Measurements from ENCODE around the gene RABGAP1L.
A peak's percentile ranks its signal among the peaks of the same experiment; 100 is the strongest.
"Not testable (repeated sequence)": the region's sequence is repeated elsewhere in the genome, so short reads cannot be mapped to it uniquely, and the experiment has no call there.

RABGAP1L gene

DNA sequence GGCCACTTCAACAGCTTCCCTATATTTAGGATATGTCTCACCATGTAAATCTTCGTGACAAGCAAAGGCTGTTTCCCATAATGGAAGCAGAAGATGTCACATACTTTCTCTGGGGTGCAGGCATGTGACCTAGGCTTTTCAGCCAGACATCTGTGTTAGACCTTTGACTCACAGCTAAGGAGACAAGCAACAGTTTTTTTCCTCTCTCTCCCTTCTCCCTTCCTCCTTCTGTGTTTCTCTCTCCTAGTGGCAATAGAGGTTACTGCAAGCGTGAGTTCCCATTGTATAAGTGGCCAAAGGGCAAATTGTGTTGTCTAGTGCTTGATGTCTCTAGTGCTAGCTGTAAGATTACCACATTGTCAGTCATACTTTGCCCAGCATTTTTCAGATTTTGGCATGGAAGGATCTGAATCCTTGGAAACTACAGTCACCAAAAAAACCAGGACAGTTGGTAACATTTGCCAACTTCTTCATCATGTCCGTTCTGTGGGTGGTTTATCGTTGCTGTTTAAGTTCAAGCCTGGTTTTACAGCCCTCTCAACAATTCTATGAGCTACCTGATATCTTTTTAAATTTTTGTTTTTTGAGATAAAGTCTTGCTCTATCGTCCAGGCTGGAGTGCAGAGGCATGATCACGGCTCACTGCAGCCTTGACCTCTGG is 44.4 kb upstream of the RABGAP1L start:
- Histone ChIP-seq H2AK5ac (ENCODE audit: low read length) (no peak overlapping the region), H3K27ac (ENCODE audit: low read depth, low read length) (no peak overlapping the region), H3K9me3 (ENCODE audit: insufficient read depth, low read depth, low read length) (no peaks in the 10 kb centered on the region), H3K4ac (ENCODE audit: low read depth, low read length) (no peak overlapping the region), H3K18ac (ENCODE audit: low read length) (no peak overlapping the region), H3K4me3 (ENCODE audit: low read depth, low read length) (no peak overlapping the region), H2BK12ac (ENCODE audit: low read length) (no peak overlapping the region), H4K8ac (ENCODE audit: low read depth, low read length) (no peak overlapping the region), H2AFZ (ENCODE audit: insufficient read depth, low read length, poor library complexity) (no peak overlapping the region), H3K23ac (ENCODE audit: low read length) (no peak overlapping the region), H3K4me2 (ENCODE audit: low read length) (no peak overlapping the region), H3K79me1 (ENCODE audit: low read length) (no peaks in the 10 kb centered on the region), H3K27me3 (ENCODE audit: insufficient read depth, low read length) (no peaks in the 10 kb centered on the region), H3K4me1 (ENCODE audit: control insufficient read depth in 1 of 2, insufficient read depth in 2 of 2, low read length in 2 of 2) (peaks cover 0 to 2% of the 10 kb centered on the region in 2 experiments), H3K36me3 (ENCODE audit: control insufficient read depth in 1 of 2, insufficient read depth in 2 of 2, low read length in 2 of 2) (no peaks in the 10 kb centered on the region), H4K12ac (ENCODE audit: low read depth, low read length) (no peak overlapping the region), H2BK5ac (ENCODE audit: low read depth, low read length, poor library complexity) (no peak overlapping the region), H2BK120ac (ENCODE audit: insufficient read depth, low read length, poor library complexity) (no peak overlapping the region), H3K79me2 (ENCODE audit: control insufficient read depth, insufficient read depth, low read length, poor library complexity) (no peaks in the 10 kb centered on the region), H4K91ac (ENCODE audit: low read depth, low read length) (no peak overlapping the region), H3K9ac (ENCODE audit: low read length) (no peak overlapping the region), H3K14ac (ENCODE audit: low read length) (no peak overlapping the region)
- peak; percentile 73 to 95 for DNase-seq
- no CpG with 5 or more reads among the region's 6 CpGs for WGBS (ENCODE audit: extremely low coverage, insufficient coverage, insufficient read length)

GRCh38 chr1:174116042-174116441 is 43.3 kb upstream of the RABGAP1L start:
- no peaks in the 10 kb centered on the region for H3K36me3 ChIP-seq (ENCODE audit: control insufficient read depth in 1 of 2, insufficient read depth in 2 of 2, low read length in 2 of 2)
- H3K9ac ChIP-seq (ENCODE audit: low read length): no peak overlapping the region
- H3K4me2 ChIP-seq (ENCODE audit: low read length): no peak overlapping the region
- no peak overlapping the region for H2BK12ac ChIP-seq (ENCODE audit: low read length)
- no peak overlapping the region for H3K27ac ChIP-seq (ENCODE audit: low read depth, low read length)
- H4K8ac ChIP-seq (ENCODE audit: low read depth, low read length): no peak overlapping the region
- no peaks in the 10 kb centered on the region for H3K27me3 ChIP-seq (ENCODE audit: insufficient read depth, low read length)
- H4K12ac ChIP-seq (ENCODE audit: low read depth, low read length): no peak overlapping the region
- H3K23ac ChIP-seq (ENCODE audit: low read length): no peak overlapping the region
- H3K4me1 ChIP-seq (ENCODE audit: control insufficient read depth in 1 of 2, insufficient read depth in 2 of 2, low read length in 2 of 2): peaks cover 0 to 2% of the 10 kb centered on the region in 2 experiments
- no peak overlapping the region for H3K18ac ChIP-seq (ENCODE audit: low read length)
- H2BK5ac ChIP-seq (ENCODE audit: low read depth, low read length, poor library complexity): no peak overlapping the region
- WGBS (ENCODE audit: extremely low coverage, insufficient coverage, insufficient read length): no CpG with 5 or more reads among the region's 1 CpG
- H3K9me3 ChIP-seq (ENCODE audit: insufficient read depth, low read depth, low read length): no peaks in the 10 kb centered on the region
- no peak overlapping the region for H3K4ac ChIP-seq (ENCODE audit: low read depth, low read length)
- no peak overlapping the region for H2BK120ac ChIP-seq (ENCODE audit: insufficient read depth, low read length, poor library complexity)
- DNase-seq: peak in 1 of 2 donors; percentile 69
- no peak overlapping the region for H3K4me3 ChIP-seq (ENCODE audit: low read depth, low read length)
- H3K79me1 ChIP-seq (ENCODE audit: low read length): no peaks in the 10 kb centered on the region
- H4K91ac ChIP-seq (ENCODE audit: low read depth, low read length): no peak overlapping the region
- H2AK5ac ChIP-seq (ENCODE audit: low read length): no peak overlapping the region
- no peak overlapping the region for H2AFZ ChIP-seq (ENCODE audit: insufficient read depth, low read length, poor library complexity)
- no peaks in the 10 kb centered on the region for H3K79me2 ChIP-seq (ENCODE audit: control insufficient read depth, insufficient read depth, low read length, poor library complexity)
- H3K14ac ChIP-seq (ENCODE audit: low read length): no peak overlapping the region

DNA sequence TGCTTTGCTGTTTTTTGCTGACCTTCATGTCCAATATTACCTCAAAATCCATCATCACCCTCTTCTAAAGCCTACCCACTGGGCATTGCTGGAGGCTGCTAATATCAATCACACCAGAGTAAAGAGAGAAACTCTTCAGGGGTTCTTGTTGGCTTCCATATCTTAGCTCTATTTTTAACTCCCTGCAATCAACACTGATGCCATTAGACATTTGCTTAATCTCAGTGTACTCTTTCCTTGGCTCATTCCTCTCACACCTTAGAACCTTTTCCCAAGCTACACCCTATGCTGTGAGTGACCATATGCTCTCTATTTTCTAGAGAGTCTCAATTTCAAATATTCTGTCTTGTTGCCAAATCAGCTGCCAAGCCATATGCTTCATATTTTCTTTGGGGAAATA is 40.6 kb upstream of the RABGAP1L start:
- Histone ChIP-seq H3K9ac (ENCODE audit: low read length) (no peak overlapping the region), H3K14ac (ENCODE audit: low read length) (no peak overlapping the region), H3K4me1 (ENCODE audit: control insufficient read depth in 1 of 2, insufficient read depth in 2 of 2, low read length in 2 of 2) (peaks cover 0 to 2% of the 10 kb centered on the region in 2 experiments), H3K79me2 (ENCODE audit: control insufficient read depth, insufficient read depth, low read length, poor library complexity) (no peaks in the 10 kb centered on the region), H3K23ac (ENCODE audit: low read length) (no peak overlapping the region), H4K12ac (ENCODE audit: low read depth, low read length) (no peak overlapping the region), H3K4me2 (ENCODE audit: low read length) (no peak overlapping the region), H3K18ac (ENCODE audit: low read length) (no peak overlapping the region), H2BK120ac (ENCODE audit: insufficient read depth, low read length, poor library complexity) (no peak overlapping the region), H3K4ac (ENCODE audit: low read depth, low read length) (no peak overlapping the region), H2AFZ (ENCODE audit: insufficient read depth, low read length, poor library complexity) (no peak overlapping the region), H2BK5ac (ENCODE audit: low read depth, low read length, poor library complexity) (no peak overlapping the region), H3K9me3 (ENCODE audit: insufficient read depth, low read depth, low read length) (no peaks in the 10 kb centered on the region), H3K27ac (ENCODE audit: low read depth, low read length) (no peak overlapping the region), H4K8ac (ENCODE audit: low read depth, low read length) (no peak overlapping the region), H4K91ac (ENCODE audit: low read depth, low read length) (no peak overlapping the region), H3K27me3 (ENCODE audit: insufficient read depth, low read length) (no peaks in the 10 kb centered on the region), H3K4me3 (ENCODE audit: low read depth, low read length) (no peak overlapping the region), H2BK12ac (ENCODE audit: low read length) (no peak overlapping the region), H2AK5ac (ENCODE audit: low read length) (no peak overlapping the region), H3K79me1 (ENCODE audit: low read length) (no peaks in the 10 kb centered on the region), H3K36me3 (ENCODE audit: control insufficient read depth in 1 of 2, insufficient read depth in 2 of 2, low read length in 2 of 2) (no peaks in the 10 kb centered on the region)
- no peak for DNase-seq

GRCh38 chr1:174122318-174122717 is 37.0 kb upstream of the RABGAP1L start:
- not testable (repeated sequence) for H3K18ac ChIP-seq (ENCODE audit: low read length); H4K8ac ChIP-seq (ENCODE audit: low read depth, low read length); H2BK120ac ChIP-seq (ENCODE audit: insufficient read depth, low read length, poor library complexity); H3K14ac ChIP-seq (ENCODE audit: low read length); H3K9ac ChIP-seq (ENCODE audit: low read length); H3K4me1 ChIP-seq (ENCODE audit: control insufficient read depth in 1 of 2, insufficient read depth in 2 of 2, low read length in 2 of 2); H4K91ac ChIP-seq (ENCODE audit: low read depth, low read length); H3K27me3 ChIP-seq (ENCODE audit: insufficient read depth, low read length); H3K4me2 ChIP-seq (ENCODE audit: low read length); H2BK12ac ChIP-seq (ENCODE audit: low read length); H3K9me3 ChIP-seq (ENCODE audit: insufficient read depth, low read depth, low read length); H3K79me2 ChIP-seq (ENCODE audit: control insufficient read depth, insufficient read depth, low read length, poor library complexity); H3K36me3 ChIP-seq (ENCODE audit: control insufficient read depth in 1 of 2, insufficient read depth in 2 of 2, low read length in 2 of 2); H2BK5ac ChIP-seq (ENCODE audit: low read depth, low read length, poor library complexity); H2AFZ ChIP-seq (ENCODE audit: insufficient read depth, low read length, poor library complexity); H3K23ac ChIP-seq (ENCODE audit: low read length); H4K12ac ChIP-seq (ENCODE audit: low read depth, low read length); H3K27ac ChIP-seq (ENCODE audit: low read depth, low read length); H3K79me1 ChIP-seq (ENCODE audit: low read length); H2AK5ac ChIP-seq (ENCODE audit: low read length); H3K4me3 ChIP-seq (ENCODE audit: low read depth, low read length); H3K4ac ChIP-seq (ENCODE audit: low read depth, low read length)
- DNase-seq: peak in 1 of 2 donors; percentile 29
- no CpG with 5 or more reads among the region's 1 CpG for WGBS (ENCODE audit: extremely low coverage, insufficient coverage, insufficient read length)

Measured in trophoblast cell (in vitro differentiated cells and primary cell).